KOPT-K1 (cell line): Measurements from ENCODE around the gene DENND1A.

ENCODE experiments used
- H3K27ac ChIP-seq: fragments of 200-600 bp; sonication (generic); 2 replicates; pipeline ENCODE4 v1.5.1; 2016; ENCODE audit warnings: antibody characterized with exemption, mild to moderate bottlenecking, low read depth, low read length; ENCODE audit not compliant: poor library complexity, severe bottlenecking
- H3K36me3 ChIP-seq: fragments of 200-600 bp; sonication (generic); 2 replicates; pipeline ENCODE4 v1.5.1; 2017; ENCODE audit warnings: antibody characterized with exemption, mild to moderate bottlenecking, low read length, moderate library complexity; ENCODE audit not compliant: insufficient read depth
- H3K9me3 ChIP-seq: fragments of 200-600 bp; sonication (generic); 2 replicates; pipeline ENCODE4 v1.5.1; 2017; ENCODE audit warnings: antibody characterized with exemption, low read length, mild to moderate bottlenecking; ENCODE audit not compliant: insufficient read depth, poor library complexity, severe bottlenecking

Gene DENND1A

DNA sequence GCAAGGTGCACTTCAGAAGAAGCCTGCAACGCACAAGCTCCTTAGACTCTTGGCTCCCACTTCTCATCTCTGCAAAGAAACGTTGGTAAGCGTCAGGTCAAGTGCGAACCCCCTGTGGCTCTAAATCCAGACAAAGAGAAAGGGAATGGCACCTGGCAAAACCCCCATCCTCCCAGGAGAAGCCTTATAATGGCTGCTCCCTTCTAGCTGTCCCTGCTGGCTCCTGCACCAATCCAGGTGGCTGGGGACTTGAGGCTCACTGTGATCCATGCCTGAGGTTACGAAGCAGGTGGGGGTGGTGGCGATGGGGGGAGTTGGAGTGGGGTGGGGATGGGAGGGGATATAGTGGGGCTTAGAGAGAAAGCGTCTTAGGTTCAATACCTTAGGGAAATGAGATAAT is 272.8 kb downstream of the DENND1A start:
- Histone ChIP-seq H3K36me3 (peaks cover 6% of the 10 kb centered on the region; the same call in 1 of the 2 replicates), H3K9me3 (peaks cover 9% of the 10 kb centered on the region), H3K27ac (no peak overlapping the region)

DNA sequence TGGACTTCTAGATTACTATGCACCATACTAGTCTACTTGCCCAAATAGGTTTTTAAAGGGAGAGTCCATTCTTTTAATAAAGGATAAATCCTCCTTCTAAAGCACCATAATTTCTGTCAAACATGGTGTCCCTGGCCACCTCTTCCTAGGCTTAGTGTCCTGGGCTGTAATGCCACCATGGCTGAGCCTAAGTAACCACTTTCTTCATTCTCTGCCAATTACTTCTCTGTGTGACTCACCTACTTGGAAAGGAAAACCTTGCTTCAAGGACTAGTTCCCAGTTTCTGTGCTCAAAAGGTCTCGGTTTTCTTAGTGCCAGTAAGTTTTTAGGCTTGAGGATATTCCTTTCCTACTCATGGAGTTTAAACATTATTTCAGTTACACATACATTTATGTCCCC is 273.4 kb downstream of the DENND1A start:
- no peak overlapping the region for H3K27ac ChIP-seq
- peaks cover 4% of the 10 kb centered on the region for H3K9me3 ChIP-seq
- 0 out of 2 replicates have a peak, but pooled peaks cover under 1% of the 10 kb centered on the region for H3K36me3 ChIP-seq

DNA sequence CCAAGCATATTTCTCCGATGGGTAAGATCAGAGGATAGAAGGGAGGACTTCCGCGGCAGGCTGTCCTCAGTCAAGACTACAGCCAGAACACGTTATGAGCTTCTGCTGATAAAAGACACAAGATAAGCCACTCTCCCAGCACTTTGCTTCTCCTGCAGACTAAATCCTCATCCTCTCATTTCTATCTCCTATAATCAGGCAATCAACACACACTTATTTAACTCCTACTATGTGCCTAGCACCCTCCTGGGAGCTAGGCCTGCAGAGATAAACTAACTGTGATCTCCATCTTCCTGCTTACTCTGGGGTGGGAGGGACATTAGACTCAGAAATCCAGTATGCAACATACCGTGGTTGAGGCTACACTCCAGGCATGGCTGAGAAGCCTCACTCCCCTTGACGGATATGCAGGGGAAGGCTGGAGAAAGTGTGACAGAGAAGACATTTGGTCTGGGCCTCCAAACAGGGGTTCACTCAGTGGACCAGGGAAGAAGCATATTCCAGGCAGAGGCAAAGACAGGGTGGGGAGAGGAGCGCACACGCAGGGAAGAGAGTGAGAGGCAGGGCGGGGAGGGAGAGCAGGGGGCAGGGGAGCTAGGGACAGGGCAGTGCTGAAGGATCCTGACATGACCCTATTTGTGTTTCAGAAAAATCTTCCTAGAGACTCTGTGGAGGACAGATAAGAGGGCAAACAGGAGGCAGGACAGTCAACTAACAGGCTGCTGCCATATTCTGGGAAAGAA is 274.1 kb downstream of the DENND1A start:
- Histone ChIP-seq H3K36me3 (peaks cover 3% of the 10 kb centered on the region; the same call in 1 of the 2 replicates), H3K9me3 (no peaks in the 10 kb centered on the region), H3K27ac (no peak overlapping the region)

DNA sequence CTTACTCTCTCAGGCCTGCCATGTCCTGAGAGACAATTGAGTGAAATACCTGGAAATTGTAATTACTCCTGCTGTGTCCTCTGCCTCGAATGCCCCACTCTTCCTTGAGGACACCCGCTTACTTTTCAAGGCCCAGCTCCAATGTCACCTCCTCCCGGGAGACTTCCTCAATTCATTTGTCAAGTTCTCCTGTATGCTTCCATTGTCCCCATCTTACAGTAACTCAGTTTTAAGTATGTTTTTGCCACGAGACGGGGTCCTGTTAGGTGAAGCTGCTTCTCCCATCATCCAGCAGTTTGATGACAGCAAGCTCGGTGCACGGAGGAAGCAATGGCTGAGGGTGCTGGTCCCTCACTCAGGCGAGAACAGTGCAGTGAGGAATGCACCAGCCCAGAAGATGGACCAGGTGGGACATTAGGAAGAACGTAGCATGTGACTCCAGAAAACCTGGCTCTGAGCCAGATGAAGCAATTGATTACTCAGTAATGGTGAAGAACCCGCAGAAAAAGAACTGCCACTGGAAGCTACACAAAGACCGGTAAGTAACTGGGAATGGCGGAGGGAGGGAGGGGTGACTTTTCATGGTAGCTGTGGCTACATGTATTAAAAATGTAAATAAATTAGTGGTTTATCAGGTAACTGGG is 274.8 kb downstream of the DENND1A start:
- Histone ChIP-seq H3K27ac (no peak overlapping the region), H3K9me3 (no peaks in the 10 kb centered on the region), H3K36me3 (peaks cover 3% of the 10 kb centered on the region; the same call in 1 of the 2 replicates)

DNA sequence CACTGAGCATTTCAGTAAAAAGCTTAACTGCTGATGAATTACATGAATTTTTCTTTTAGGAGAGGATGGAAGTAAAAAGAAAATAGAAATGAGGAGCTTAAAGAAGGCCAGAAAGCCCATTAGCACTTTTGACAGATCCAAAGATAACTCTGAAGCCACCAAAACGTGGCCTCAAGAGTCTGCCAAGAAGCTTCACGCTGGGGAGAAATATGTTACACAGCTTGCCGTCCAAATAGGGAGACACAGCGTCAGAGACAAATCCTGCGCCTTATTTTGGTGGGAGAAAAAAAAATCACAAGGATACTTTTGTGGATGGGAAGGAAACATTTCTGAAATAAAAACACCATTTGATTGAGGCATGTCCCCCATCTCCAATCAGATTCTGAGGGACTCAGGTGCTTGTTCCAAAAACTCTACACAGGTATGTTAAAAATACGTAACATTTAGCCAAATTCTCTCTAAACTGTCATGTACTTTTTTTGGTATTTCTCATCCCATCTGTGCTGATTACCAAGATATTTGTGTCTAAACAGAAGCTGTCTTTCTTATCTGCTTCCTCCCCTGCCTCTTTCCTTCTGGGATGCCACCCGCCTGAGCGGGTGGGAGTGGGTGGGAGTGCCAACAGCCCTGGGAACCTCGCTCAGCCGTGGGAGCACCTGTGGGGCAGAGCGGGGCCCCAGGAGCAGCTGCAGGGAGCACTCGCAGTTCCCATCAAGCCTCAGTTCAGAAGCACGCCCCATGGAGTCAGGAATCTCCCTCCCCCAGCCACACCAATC is 275.5 kb downstream of the DENND1A start:
- Histone ChIP-seq H3K36me3 (peaks cover 3% of the 10 kb centered on the region; the same call in 1 of the 2 replicates), H3K9me3 (no peaks in the 10 kb centered on the region), H3K27ac (no peak overlapping the region)

DNA sequence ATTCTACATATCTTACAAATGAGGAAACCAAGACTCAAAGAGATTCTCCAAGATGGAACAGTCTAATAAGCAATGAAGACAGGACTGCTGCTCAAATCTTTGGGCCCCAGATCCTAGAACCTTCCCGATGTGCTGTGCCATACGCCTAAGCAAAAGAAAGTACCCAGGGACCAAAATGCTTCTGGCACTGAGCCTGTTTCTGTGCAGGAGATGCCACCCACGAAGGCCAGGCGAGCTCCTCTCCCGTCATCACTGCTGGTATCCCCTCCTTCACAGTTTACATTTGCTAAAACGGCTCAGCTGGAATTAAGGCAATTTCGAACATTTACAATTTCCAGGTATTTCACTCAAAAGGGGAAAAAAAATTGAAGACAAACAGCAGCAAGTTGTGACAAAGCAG is 277.5 kb downstream of the DENND1A start:
- H3K9me3 ChIP-seq = no peaks in the 10 kb centered on the region
- no peak overlapping the region for H3K27ac ChIP-seq
- H3K36me3 ChIP-seq = peaks cover 3% of the 10 kb centered on the region; the same call in 1 of the 2 replicates

DNA sequence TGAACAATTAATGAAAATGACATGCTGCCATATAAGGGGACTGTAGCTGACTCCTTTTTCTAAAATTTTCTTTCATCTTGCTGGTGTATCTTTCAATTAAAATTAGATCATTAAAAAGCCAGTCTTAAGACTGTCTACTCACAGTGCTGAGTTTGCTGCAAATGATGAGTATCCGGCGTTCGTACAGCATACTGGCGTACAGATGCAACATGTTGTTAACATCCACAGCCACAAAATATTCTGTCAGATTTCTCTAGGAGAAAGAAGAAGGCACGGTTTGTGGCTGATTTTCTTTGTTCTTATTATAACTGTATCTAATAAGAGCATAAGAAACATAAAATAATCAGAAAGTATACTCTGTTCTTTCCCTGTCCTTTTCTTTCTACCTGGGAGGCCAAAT is 278.1 kb downstream of the DENND1A start:
- H3K27ac ChIP-seq = no peak overlapping the region
- peaks cover 3% of the 10 kb centered on the region; the same call in 1 of the 2 replicates for H3K36me3 ChIP-seq
- no peaks in the 10 kb centered on the region for H3K9me3 ChIP-seq

DNA sequence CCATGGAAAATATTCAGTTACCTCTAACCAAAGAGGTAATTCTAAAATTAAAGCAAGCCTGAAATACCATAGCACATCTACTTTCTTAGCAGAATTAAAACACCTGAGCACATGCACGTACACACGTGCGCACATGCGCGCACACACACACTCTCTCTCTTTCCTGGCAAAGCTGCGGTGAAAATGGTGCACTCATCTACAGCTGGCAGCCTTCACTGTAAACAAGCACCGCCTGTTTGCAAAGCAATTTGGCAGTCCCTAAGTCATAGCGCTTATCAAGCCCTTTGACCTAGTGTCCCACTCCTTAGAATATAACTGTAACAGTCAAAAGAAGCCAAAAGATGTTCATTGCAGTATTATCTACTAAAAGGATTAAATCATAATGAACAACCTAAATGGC is 278.7 kb downstream of the DENND1A start:
- no peaks in the 10 kb centered on the region for H3K9me3 ChIP-seq
- H3K36me3 ChIP-seq = peaks cover 3% of the 10 kb centered on the region; the same call in 1 of the 2 replicates
- H3K27ac ChIP-seq = no peak overlapping the region

DNA sequence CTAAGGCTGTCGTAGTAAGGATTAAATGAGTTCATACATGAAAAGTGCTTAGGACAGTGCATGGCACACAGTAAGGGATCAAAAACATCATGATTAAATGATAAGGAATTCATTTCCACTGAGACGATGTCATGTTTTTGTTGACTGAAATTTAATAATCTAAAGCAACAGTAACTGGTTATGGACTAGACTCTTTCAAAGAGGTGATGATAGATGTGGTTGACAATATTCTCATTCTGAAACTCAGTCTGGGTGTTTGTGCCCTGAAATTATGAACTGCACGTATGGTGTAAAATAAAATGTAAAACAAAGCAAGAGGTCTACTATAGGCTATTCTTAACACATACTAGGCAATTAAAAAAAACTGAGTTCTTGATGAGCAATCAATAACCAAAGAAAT is 280.0 kb downstream of the DENND1A start:
- Histone ChIP-seq H3K9me3 (no peaks in the 10 kb centered on the region), H3K27ac (no peak overlapping the region), H3K36me3 (peaks cover 3% of the 10 kb centered on the region; the same call in 1 of the 2 replicates)

DNA sequence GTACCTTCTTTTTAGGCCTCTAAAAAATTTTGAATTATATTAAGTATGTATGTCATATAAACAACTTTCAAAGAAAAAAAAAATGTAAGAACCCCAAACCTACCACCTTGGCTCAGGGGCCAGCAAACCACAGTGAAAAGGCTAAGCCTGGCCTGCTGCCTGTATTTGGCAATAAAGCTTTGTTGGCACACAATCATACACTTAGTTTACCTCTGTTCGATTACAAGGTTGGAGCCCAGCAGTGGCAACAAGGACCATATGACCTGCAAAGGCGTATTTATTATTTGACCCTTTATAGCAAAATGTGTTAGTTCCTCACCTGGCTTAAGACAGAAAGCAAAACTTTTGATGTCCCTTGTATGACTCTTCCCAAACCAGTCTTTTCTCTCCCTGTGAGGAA is 282.8 kb downstream of the DENND1A start:
- no peak overlapping the region for H3K27ac ChIP-seq
- H3K9me3 ChIP-seq = no peaks in the 10 kb centered on the region
- peaks cover 3% of the 10 kb centered on the region; the same call in 1 of the 2 replicates for H3K36me3 ChIP-seq

DNA sequence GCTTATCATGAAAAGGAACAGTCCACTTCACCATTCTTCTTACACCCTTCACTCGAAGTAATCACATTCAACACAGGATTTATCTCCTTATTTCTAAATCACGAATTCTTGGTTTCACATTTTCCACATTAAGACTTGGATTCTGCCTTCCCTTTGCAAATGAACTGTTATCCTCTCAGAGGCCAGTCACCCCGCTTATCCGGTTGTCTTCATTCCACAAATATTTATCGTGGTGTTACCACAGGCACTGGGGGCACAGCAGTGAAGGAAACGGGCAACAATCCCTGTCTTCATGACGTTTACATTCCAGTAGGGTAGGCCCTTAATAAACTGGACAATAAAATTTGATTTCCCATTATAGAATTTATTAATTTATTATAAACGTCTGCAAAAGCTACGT is 284.2 kb downstream of the DENND1A start:
- Histone ChIP-seq H3K36me3 (no peaks in the 10 kb centered on the region), H3K9me3 (no peaks in the 10 kb centered on the region)

DNA sequence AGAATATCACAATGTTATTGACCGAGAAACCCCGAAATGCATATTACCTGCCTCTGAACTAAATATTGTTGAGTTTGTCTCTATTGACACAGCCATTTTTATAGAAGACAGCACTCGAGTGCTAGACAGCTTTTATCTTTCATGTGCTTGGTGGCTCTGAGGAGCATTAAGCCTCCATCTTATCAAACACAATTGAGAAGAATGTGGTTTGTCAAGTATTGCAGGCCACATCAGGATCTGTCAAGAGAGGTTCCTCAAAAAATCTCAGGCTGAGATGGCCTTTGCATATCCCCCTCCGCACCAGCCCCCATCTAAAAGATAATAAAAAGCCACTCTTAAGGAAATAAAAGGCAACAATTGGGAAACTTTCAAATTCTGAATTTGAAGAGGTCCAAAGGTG is 284.8 kb downstream of the DENND1A start:
- Histone ChIP-seq H3K9me3 (no peaks in the 10 kb centered on the region), H3K27ac (no peak overlapping the region), H3K36me3 (no peaks in the 10 kb centered on the region)

More for the DNA sequence above, 284.2 kb downstream of the DENND1A start:
- no peak overlapping the region for H3K27ac ChIP-seq

DNA sequence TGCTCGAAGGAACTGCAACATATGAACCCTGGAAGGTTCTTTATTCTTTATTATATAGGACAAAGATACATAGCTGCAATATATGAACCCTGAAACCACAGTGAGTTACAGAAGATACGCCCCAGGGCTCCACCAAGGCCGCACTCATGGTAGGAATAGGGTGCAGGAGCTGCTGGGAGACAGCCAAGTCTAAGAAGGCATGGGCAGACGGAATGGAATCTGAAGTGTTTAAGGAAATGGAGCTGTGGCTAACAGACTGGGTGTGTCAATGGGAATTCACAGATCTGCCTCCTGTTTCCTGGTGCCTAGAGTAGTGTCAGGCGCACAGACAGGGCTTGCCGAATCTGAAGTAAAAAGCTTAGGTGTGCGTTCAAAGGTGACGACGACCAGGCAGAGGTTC is 286.4 kb downstream of the DENND1A start:
- Histone ChIP-seq H3K9me3 (no peaks in the 10 kb centered on the region), H3K36me3 (no peaks in the 10 kb centered on the region), H3K27ac (no peak overlapping the region)

DNA sequence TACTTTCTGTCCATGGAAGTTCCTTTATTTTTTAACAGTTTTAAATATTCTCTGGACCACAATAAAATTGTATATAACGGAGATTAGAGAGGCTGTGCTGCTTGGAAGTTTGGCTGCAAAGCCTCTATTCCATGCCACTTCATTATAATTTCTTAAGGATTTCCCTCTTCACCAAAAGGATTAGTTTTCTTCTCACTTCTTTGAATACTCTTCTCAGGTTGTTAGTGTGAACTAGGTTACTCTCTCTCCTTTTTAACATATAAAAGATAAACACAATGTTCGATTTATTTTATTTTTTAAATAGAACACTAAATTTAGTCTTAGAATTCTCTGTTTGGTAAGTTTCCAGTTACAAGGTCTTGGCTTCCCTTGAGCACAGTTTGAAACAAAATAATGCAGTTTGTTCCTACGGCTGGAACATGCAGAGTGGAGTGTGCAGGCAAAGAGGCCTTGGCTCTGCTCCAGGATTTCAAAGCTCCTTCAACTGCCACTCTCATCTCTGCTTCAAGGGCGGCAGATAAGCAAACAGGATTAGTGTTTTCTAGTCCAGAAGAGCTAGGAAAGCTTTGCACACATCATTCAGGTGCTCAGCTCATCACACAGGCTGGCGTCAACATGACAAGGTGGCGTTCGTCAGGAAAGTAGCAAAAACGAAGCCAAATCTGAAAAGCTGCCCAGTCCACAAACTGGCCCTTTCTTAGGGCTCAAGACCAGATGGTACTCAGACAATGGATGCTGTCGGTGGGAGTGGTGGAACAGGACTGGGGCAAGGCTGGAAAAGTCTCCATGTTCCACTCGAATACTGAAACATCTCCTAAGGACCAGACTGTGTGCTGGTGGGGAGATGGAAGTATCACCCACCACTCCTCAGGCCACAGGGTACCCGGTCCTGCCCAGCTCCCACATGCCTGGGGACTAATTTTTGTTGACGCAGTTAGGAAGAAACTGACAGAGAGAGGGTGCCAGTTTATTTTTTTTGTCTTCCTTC is 287.3 kb downstream of the DENND1A start:
- H3K27ac ChIP-seq = no peak overlapping the region
- no peaks in the 10 kb centered on the region for H3K36me3 ChIP-seq
- H3K9me3 ChIP-seq = no peaks in the 10 kb centered on the region
